ENCODE results near the gene USP53.
"Not testable (repeated sequence)": the region's sequence is repeated elsewhere in the genome, so short reads cannot be mapped to it uniquely, and the experiment has no call there.

USP53 gene

DNA sequence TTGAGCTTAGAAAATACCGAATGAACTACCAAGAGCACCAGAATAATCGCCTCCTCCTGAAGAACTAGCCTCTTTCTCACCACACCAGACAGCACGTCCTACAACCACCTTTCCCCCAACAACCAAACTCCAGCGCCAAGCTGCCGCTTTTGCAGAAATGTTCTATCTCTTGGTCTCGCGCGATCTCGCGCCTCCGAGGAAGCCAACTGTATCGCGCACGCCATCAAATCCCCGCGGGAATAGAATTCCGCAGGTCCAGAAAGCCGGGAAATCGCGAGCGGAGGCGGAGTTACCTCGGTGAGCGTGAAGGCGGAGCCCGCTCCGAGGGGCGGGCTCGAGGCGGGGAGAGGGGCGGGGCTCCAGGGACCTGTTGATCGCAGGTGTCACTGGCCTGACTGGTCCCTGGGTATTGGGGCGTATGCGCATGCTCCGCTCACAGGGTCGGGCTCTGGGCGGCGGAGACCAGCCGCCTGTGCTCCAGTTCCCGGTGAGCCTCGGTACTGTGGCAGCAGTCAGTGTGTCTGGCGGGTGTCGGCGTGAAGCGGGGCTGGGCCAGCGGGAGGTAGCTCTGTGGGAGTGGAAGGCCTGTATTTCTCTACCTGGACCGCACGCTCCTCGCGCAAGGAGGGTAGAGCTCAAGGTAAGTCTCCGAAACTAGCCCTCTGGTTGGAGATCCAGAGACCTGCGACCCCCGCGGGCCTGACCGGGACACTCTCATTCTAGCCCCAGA, at the start of gene USP53:
Gene USP53, plus strand, starts transcription at position 480 of the 730 bp plus-strand sequence. CDS start 27,047 bp downstream, outside the sequence.
- peak; percentile 89 for DNase-seq

DNA sequence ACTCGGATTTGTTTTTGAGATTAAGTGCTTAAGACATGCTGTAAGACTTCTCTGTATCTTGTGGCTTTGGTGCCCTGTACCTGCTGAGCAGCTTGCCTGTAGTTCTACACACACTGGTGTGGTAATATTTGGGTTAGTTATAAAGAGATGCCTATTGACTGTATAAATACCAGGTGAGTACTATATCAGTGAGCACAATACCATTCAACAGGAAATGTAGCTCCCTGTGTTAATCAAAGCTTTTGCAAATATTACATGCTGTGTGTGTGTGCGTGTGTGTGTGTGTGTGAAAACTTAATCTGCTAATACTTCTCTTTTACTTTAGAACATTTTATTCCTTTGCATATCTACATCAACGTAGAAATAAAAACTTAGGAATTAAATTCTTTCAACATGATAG, 46.7 kb upstream of the USP53 start:
- DNase-seq: no peak

DNA sequence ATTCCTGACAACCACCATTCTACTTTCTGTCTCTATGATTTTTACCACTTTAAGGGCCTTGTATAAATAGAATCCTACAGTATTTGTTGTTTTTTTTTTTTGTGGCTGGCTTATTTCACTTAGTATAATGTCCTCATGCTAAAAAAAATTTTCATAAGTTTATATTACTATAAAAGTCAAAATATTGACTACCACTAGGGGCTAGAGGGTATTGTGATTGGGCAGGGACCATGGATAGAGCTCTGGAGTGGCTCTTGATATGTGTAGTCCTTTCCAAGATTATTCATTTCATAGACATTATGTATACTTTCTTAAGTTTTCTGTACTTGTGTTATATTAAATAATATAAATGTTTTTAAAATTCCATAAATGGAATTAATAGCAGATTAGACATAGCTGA, 42.3 kb upstream of the USP53 start:
- DNase-seq: no peak

DNA sequence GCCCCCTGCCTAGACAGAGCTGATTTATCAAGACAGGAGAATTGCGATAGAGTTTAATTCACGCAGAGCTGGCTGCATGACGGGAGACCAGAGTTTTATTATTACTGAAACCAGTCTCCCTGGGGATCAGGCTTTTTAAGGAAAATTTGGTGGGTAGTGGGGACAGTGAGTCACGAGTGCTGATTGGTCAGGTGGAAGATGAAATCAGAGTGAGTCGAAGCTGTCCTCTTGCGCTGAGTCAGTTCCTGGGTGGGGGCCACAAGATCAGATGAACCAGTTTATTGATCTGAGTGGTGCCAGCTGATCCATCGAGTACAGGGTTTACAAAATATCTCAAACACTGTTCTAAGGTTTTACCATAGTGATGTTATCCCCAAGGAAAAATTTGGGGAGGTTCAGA, 40.3 kb upstream of the USP53 start:
- DNase-seq: no peak

DNA sequence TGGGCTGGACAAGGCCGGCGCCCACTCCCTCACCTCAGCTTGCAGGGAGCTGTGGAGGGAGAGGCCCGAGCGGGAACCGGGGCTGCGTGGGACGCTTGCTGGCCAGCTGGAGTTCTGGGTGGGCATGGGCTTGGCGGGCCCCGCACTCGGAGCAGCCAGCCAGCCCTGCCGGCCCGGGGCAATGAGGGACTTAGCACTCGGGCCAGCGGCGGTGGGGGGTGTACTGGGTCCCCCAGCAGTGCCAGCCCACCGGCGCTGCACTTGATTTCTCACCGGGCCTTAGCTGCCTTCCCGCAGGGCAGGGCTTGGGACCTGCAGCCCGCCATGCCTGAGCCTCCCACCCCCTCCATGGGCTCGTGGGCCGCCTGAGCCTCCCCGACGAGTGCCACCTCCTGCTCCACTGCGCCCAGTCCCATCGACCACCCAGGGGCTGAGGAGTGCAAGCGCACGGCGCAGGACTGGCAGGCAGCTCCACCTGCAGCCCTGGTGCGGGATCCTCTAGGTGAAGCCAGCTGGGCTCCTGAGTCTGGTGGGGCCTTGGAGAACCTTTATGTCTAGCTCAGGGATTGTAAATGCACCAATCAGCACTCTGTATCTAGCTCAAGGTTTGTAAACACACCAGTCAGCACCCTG, 38.7 kb upstream of the USP53 start:
- DNase-seq: not testable (repeated sequence)

DNA sequence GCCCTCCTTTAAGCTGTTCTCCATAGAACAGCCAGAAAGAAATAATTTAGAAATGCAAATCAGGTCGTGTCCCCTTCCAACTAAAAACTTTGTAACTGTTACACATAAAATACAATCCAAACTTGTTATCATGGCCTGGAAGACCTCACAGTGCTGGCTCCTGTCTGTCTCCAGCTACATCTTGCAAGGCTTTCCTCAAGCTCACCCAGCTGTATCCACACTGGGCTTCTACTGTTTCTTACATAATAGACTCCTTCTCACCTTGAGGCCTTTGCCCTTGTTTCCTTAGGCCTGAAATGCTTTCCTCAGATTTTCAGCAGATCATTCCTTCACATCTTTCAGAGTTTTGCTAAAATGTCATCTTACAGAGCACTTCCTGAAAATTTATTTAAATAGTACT, 33.5 kb upstream of the USP53 start:
- DNase-seq: no peak

DNA sequence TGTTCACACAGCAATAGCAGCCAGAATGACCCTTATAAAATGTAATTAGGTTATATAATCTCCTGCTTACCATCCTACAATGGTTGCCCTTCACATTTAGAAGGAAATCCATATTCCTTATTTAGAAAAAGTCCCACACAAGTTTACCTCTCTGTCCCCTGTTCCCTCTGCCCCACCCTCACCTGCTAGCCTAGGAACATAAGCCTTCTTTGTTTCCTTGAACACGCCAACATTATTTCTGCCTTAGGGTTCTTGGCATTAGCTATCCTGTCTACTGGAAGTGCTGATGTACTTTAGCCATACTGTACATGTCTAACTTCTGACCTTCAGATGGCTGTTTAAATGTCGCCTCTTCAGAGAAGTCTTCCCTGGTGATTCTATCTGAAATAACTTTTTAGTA, 28.4 kb upstream of the USP53 start:
- DNase-seq: no peak

DNA sequence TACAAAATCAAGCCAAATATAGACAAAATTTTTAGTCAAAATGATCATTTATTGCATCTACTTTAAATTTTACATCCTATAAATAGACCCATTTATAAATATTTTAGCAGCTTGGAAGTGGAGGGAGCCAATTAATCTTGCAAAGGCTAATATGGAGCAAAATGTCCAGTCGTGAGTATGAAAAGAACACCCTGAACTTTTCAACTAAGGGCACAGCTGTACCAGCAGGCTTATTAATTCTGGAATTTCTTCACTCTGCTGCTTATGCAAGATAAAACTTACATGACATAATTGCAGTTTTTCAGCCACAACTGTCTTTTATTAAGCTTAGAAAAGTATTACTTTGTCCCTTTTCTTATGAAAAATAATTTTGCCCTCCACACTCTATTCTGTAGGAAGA, 22.9 kb upstream of the USP53 start:
- no peak for DNase-seq

DNA sequence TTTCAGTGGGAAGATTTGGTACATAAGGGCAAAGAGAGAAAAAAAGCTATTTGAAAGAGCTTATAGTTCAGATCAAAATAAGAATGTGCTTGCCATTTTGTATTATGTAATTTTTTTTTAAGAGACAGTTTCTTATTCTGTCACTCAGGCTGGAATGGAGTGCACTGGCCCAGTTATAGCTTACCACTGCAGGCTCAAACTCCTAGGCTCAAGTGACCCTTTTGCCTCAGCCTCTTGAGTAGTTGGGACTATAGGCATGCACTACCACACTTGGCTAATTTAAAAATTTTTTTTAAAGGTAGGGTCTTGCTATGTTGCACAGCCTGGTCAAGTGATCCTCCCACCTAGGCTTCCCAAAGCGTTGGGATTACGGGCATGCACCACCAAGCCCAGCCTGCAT, 22.2 kb upstream of the USP53 start:
- DNase-seq: no peak

DNA sequence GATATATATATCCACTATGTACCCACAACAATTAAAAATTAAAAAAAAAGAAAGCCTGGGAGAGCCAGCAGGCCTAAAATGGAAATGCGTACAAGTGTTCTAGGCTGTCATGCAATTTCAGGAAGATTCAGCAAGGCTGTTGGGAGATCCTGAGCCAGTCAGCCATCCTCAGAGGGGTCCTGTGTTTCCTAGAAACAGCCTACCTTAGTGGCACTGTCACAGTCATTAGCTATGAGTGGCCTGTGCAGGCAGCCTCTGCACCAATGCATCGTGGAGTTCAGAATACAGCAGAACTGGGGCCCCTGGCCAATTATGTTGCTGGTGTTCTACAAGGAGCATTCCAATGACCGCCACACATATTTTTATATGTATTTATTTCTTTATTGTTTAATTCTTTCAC, 21.0 kb upstream of the USP53 start:
- no peak for DNase-seq

DNA sequence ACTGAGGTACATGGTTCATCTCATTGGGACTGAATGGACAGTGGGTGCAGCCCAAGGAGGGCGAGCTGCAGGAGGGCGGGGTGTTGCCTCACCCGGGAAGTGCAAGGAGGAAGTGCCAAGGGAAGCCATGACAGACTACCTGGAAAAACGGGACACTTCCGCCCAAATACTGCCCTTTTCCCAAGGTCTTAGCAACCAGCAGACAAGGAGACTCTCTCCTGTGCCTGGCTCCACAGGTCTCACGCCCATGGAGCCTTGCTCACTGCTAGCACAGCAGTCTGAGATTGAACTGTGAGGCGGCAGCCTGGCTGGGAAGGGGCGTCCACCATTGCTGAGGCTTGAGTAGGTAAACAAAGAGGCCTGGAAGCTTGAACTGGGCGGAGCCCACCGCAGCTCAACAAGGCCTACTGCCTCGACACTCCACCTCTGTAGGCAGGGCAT, 14.7 kb upstream of the USP53 start:
- no peak for DNase-seq

DNA sequence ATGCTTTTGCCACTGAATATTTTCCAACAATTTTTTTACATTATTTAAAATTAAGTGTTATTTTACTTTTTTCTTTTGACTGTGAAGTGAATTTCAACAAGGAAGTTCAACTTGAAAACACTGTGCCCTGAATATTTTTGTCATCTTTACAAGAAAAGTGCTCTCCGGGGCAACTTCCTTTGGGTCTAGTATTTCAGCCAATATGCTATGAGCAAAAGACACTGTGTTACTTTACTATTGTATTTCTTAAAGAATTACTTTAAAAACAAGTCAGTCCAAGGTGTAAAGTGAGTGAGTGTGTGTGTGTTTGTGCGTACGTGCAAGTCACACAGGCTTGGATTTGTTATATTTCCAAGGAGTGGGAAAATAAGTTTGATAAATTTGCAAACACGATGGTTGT, 7.6 kb upstream of the USP53 start:
- no peak for DNase-seq

DNA sequence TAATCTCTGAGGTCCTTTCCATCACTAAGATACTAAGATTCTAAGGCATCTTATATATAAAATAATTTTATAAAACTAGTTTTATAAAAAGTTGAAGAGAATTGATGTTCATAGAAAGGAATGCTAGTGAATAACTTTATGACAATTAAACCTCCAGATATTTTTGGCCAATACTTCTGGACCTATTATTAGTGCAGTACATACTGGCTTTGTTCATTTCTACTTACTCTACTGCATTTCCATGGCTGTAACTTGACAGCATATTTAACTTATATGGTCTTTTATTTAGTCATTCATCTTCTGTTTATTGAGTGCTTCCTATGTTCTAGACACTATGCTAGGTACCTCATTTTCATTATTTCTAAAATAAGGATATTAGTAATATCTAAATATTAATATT, 6.8 kb upstream of the USP53 start:
- DNase-seq: no peak

DNA sequence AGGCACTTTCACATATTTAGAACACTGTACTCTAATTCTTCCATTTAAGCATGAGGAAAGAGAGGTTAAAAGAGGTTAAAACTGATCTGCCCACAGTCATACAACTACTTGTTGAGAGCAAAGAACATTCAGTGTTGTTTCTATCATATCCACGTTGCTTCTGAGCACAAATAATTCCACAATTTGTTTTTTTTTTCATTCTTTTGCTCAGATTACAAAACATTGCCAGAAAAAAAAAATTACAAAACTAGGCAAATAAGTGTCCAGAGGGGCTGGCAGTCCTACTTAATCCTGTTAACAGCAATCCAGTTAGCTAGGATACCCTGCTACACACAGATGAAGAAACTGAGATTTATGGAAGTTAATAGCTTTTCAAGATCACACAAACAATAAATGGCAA, 6.3 kb upstream of the USP53 start:
- DNase-seq: no peak

DNA sequence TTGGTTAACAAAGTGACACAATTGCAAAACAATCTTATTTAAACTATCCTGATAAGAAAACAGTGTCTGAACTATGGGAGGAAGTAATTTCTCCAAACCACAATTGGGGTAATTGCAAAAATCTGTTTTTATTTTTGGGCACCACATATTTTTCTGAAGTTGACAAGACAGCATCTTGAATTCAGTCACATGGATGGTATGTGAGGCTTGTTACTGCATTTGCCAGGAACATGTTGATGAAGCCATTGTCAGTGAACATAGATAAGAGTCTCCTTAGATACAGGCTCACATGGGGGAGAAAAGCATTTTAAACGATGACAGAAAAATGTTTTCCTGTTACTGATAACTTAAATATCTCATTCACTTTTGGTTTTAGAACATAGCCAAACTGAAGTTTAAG, 5.5 kb upstream of the USP53 start:
- DNase-seq: no peak

DNA sequence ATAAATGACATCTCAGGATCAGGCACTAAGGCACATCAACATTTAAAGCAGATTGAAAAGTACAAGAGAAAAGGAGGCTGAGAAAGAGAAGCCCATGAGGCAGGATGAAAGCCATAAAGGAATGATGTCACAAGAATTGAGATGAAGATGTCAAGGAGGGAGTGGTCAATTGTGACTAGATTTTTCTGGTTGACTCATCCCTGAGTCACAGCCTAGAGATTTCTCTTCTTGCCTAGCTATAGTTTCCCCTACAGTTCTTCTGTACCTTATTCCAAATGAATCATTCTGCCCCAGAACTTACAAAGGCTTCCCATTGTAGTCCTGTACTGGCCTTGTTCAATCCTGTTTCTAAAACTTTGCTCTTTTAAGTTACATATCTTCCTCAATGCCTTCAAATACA, 3.4 kb upstream of the USP53 start:
- no peak for DNase-seq

DNA sequence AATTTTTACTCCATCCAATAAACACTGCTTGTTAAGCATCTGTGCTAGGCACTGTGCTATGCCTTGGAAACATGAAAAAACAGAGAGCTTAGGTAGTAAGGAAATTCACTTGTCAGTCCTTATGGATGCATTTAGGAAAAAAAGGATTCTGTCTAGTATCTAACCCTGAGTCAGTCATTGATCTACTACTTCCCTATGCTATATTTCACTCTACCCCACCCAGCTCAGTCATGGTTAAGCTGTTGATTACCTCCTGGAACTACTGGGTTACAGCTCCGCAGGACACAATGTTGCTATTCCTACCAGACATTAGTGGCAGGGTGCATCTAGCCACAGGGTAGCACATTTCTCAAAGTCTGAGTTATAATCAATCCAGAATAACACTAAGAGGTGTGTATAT, 2.9 kb upstream of the USP53 start:
- DNase-seq: no peak

DNA sequence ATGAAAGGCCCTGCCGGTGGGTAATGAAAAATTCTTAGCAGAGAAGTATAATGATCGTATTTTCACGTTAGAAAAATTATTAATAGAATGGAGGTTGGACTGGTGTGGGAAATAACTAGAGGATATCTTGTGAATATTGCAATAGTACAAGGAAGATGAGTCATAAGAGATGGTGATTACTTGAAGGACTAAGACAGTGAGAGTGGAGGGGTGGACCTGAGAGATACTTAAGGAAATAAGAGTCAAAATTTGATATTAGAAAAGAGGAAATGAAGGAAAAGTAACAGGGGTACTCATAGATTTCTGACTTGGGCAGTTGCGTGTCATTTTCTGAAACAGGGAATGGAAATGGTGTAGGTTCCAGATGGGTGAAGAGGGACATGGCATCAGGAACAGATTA, 1.7 kb upstream of the USP53 start:
- no peak for DNase-seq

DNA sequence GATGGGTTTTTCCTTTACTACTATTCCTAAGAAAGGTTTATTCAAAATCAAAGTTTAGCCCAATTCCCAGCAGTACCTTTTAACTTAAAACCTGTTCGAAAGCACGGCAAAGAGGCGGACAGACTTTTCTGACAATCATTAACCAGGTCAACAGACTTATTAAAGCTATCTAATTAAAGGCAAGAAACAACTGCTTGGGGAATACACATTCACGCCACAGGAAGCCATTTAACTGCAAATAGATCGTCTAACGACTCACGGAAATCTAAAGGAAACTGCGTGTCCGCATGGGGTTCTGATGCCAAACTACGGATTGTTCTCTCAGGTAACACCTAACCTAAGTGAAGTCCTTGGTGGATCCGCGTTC, 663 bp upstream of the USP53 start:
- peak; percentile 48 for DNase-seq

DNA sequence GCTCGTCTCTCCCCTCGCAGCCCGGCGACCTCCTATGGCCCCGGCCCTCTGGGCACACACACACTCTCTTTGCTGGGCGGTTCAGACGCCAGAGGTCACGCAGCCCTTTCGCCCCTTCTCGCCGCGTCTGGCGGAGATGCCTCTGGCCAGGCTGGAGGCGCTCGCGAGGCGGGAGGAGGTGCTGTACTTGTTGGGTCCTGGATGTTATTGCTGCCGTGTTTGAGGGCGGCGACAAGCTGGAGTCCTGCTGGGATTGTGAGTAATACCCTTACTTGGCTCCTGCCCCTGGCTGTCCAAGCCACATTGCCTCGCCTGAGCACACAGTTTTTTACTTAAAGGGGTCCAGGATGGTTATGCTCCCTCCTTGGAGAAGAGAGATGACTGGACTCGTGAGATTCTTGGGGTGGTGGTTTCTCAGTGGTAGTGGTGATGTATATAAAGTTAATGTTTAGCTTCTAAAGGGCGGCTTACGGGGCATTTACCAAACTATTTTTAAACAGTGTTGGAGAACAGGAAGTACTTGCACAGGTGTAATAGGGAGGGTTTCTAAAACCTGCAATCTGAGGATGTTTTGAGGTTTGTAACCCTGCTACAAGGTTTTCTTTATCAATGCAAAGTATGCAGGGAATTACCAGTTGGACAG, 572 bp downstream of the USP53 start:
- DNase-seq: peak; percentile 28

DNA sequence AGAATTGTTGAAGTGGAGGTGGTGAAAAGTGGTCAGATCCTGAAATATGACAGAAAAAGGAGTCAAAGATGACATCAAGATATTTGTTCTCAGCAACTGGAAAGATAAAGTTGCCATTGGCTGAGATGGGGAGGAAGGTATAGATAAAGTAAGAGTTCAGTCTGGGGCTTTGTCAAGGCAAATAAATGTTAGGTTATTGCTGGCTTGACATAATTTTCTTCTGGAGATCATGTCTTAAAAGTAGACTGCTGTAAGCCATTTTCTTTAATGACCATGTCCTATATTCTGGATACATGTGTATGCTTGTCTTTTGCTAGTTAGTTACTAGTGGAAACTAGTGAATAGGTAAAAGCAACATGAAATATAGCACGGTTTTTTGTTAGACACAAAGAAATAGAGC, 5.6 kb downstream of the USP53 start:
- DNase-seq: no peak

DNA sequence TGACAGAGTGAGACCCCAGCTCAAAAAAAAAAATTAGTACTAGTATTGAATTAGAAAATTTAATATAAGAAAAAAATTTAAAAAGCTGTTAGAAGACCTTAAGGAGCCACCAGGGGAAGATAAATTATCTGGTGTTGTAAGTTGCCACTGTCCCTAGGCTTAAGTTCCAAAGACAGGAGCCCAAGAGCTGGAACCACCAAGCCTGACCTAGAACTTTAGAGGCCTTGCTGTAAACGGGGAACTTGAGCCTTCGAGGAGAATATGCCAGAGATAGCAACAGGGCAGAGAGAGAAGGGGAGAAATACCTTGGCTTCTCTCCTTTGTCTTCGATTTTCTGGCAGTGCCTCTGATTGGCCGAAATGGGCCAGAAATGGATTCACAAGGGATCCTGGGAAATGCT, 8.9 kb downstream of the USP53 start:
- DNase-seq: no peak

DNA sequence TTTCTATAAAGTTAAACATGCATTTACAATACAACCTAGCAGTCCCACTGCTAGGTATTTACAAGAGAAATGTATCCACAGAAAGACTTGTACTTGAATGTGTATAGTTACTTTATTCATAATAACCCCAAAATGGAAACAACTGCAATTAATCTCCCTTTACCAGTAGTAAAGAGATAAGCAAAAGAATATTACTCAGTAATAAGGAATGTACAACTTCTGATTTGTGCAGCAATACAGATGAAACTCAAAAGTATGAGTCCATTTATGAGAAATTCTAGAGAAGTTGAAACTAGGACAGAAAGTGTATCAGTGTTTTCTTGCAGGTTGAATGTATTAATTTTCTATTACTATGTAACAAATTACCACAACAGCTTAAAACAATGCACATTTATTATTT, 15.2 kb downstream of the USP53 start:
- DNase-seq: no peak

DNA sequence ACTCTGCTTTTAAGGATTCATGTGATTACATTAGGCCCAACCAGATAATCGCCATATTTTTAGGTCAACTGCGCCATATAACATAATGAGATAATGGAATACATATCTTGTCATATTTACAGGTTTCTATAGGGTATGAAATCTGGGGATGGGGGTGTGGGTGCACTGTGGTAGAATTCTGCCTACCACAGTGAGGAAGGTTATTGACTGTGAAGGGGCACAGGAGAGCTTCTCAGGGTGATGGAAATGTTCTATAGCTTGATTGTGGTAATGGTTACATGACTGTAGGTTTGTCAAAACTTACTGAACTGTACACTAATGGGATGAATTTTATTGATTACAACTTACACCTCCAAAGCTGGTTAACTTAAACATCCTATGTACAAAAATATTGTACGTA, 15.9 kb downstream of the USP53 start:
- DNase-seq: no peak
